OCI-M2 (cell line): ENCODE data around the gene C19orf44.
"Not testable (repeated sequence)": the region's sequence is repeated elsewhere in the genome, so short reads cannot be mapped to it uniquely, and the experiment has no call there.

ENCODE experiments used
- DNase-seq: peaks from one replicate; lab custom pipeline; 2025; ENCODE audit not compliant: unreplicated experiment; lab: John Stamatoyannopoulos, UW

The C19orf44 gene

GRCh38 chr19:16466802-16467427 lies 29.3 kb upstream of the C19orf44 start:
- DNase-seq: not testable (repeated sequence)

GRCh38 chr19:16467581-16467980 lies 28.6 kb upstream of the C19orf44 start:
- no peak for DNase-seq

GRCh38 chr19:16470541-16470910 lies 25.7 kb upstream of the C19orf44 start:
- no peak for DNase-seq

DNA sequence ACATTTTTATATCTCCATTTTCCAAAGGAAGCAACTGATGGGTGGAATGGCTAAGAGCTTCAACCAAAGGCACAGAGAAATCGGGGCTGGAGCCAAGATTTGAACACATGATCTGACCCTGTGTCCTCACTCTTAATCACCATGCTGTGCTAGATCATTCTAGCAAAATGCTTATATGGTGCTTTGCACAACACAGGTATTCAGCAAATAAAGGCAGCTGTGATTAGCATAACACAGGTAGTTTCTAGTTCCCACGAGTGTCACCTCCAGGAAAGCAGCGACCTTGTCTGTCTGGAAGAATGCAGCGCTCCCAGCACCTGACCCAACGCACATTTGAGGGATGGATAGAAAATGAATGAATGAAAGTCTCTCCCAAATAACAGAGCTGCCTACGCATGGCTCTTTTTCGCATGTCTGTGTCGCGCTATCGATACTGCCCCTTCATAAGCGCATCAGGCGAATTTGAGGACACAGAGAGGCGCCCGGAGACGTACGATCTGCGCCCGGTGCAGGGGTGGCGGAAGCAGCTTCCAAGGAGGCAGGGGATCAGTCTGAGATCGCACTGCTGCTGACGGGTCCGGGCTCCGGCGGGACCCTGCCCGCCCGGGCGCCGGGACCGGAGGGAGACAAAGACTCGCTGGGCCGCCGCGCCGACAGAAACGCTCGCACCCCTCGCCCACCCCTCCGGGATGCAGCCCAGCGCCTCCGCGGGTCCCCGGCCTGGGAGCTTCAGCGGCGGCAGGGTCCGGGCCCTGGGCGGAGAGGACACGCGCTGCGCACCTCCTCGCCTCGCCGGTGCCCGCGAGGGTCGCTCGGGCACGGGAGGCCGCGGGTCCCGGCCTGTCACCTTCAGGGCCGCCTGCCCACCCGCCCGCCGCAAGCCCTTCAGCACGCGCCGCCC lies 25.0 kb upstream of the C19orf44 start:
- no peak for DNase-seq

- DNase-seq: not testable (repeated sequence)
These were observed 23.7 kb upstream of the C19orf44 start for GRCh38 chr19:16472559-16472899.

DNA sequence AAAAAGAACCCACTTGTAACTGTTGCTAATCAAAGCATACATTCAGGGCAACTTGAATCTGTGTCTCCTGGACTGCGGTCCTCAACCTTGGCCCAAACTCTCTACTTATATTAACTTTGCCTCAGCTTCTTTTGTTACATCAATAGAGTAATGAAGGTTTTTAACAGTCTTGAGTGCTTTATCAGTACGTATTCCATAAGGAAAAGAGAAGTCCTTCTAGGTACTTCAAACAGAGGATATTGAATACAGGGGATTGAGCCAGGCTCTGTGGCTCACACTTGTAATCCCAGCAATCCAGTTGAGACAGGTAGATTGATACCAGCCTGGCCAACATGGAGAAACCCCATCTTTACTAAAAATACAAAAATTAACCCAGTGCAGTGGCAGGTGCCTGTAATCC lies 23.2 kb upstream of the C19orf44 start:
- no peak for DNase-seq

GRCh38 chr19:16473875-16474392 lies 22.3 kb upstream of the C19orf44 start:
- DNase-seq: no peak

GRCh38 chr19:16476401-16476800 lies 19.8 kb upstream of the C19orf44 start:
- no peak for DNase-seq

GRCh38 chr19:16477311-16477710 lies 18.9 kb upstream of the C19orf44 start:
- DNase-seq: no peak

- DNase-seq: no peak
These were observed 13.4 kb upstream of the C19orf44 start for GRCh38 chr19:16482745-16483144.

- DNase-seq: not testable (repeated sequence)
These were observed 9.7 kb upstream of the C19orf44 start for GRCh38 chr19:16486476-16486875.

GRCh38 chr19:16496613-16496983 lies 404 bp downstream of the C19orf44 start:
- DNase-seq: no peak

DNA sequence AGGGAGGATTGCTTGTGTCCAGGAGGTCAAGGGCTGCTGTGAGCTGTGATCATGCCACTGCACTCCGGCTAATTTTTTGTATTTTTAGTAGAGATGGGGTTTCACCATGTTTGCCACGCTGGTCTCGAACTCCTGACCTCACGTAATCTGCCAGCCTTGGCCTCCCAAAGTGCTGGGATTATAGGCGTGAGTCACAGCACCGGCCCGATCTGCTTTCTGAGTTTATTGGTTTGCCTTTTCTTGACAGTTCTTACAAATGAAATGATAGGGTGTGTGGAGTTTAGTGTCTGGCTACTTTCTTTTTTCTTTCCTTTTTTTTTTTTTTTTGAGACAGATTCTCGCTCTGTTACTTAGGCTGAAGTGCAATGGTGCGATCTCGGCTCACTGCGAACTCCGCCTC lies 848 bp downstream of the C19orf44 start:
- DNase-seq: no peak

GRCh38 chr19:16497837-16498236 lies 1.6 kb downstream of the C19orf44 start:
- no peak for DNase-seq

DNA sequence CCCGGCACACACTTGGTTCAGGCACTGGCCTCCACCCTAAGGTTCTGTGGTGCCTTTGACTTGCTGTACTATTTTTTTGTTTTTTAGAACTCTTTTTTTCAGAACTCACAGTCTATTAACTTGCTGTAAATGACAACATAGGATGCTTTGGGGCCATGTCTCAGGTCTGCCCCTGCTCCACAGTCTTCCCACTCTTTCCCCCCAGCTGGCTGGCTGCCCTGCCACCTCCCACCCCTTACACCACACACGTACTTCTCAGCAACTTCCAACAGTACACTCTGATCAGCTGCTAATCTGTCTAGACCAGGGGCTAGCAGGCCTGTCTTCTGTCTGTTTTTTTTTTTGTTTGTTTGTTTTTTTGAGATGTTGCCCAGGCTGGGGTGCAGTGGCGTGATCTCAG lies 8.1 kb downstream of the C19orf44 start:
- no peak for DNase-seq

GRCh38 chr19:16506161-16506560 lies 10.0 kb downstream of the C19orf44 start:
- not testable (repeated sequence) for DNase-seq

GRCh38 chr19:16506961-16507360 lies 10.8 kb downstream of the C19orf44 start:
- DNase-seq: no peak

- no peak for DNase-seq
These were observed 12.4 kb downstream of the C19orf44 start for GRCh38 chr19:16508546-16508945.

GRCh38 chr19:16509141-16510061 lies 13.2 kb downstream of the C19orf44 start:
- no peak for DNase-seq

DNA sequence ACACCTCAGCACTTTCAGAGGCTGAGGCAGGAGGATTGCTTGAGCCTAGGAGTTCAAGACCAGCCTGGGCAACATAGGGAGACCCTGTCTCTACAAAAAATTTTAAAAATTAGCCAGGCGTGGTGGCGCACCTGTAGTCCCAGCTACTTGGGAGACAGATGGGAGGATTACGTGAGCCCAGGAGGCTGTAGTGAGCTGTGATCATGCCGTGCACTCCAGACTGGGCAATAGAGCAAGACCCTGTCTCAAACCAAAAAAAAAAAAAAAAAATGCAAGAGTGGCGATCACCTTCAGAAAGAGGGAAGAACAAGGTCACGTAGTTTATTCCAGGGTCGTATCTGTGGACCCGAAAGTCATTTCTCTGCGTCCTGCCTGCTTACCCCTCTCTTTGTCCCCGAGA lies 16.4 kb downstream of the C19orf44 start:
- not testable (repeated sequence) for DNase-seq

GRCh38 chr19:16514383-16515019 lies 18.3 kb downstream of the C19orf44 start:
- DNase-seq: no peak
